Anterior cingulate cortex (tissue), 58 donors: Measurements from ENCODE around the gene PPM1D.
"Not testable (repeated sequence)": the region's sequence is repeated elsewhere in the genome, so short reads cannot be mapped to it uniquely, and the experiment has no call there.

Experiments used
- DNase-seq, 58 donors: peaks; one replicate each; lab custom pipeline; 2025; lab: John Stamatoyannopoulos, UW

The PPM1D gene

GRCh38 chr17:60661489-60661888 lies 61.5 kb downstream of the PPM1D start:
- no peak for DNase-seq

GRCh38 chr17:60664022-60664421 lies 64.0 kb downstream of the PPM1D start:
- DNase-seq, result no peak

GRCh38 chr17:60665602-60666001 lies 65.6 kb downstream of the PPM1D start:
- DNase-seq, result no peak

GRCh38 chr17:60668741-60669140 lies 68.7 kb downstream of the PPM1D start:
- not testable (repeated sequence) for DNase-seq

- no peak for DNase-seq
Observed at GRCh38 chr17:60671482-60671881, 71.5 kb downstream of the PPM1D start.

- not testable (repeated sequence) for DNase-seq
Observed at GRCh38 chr17:60674637-60675036, 74.6 kb downstream of the PPM1D start.

GRCh38 chr17:60675997-60676396 lies 76.0 kb downstream of the PPM1D start:
- no peak for DNase-seq

GRCh38 chr17:60676758-60677307 lies 76.8 kb downstream of the PPM1D start:
- peak in 7 of 58 donors; percentile 6 to 33 (median 16) for DNase-seq

GRCh38 chr17:60677308-60678117 lies 77.5 kb downstream of the PPM1D start, which contains the start of gene BCAS3:
Gene BCAS3 (plus strand): TSS chr17:60677851.
- peak; percentile 95 to 100 (median 99) for DNase-seq

- DNase-seq, result peak in 1 of 58 donors; percentile 40
Observed at GRCh38 chr17:60678118-60678444, 78.1 kb downstream of the PPM1D start.

GRCh38 chr17:60679287-60679686 lies 79.3 kb downstream of the PPM1D start:
- no peak for DNase-seq

GRCh38 chr17:60680754-60681153 lies 80.8 kb downstream of the PPM1D start:
- no peak for DNase-seq

GRCh38 chr17:60685437-60685836 lies 85.4 kb downstream of the PPM1D start:
- DNase-seq, result no peak

GRCh38 chr17:60695960-60696359 lies 96.0 kb downstream of the PPM1D start:
- DNase-seq, result no peak

- DNase-seq, result no peak
Observed at GRCh38 chr17:60699090-60699489, 99.1 kb downstream of the PPM1D start.

- no peak for DNase-seq
Observed at GRCh38 chr17:60704170-60704569, 104.2 kb downstream of the PPM1D start.

GRCh38 chr17:60712675-60713074 lies 112.7 kb downstream of the PPM1D start:
- DNase-seq, result no peak

GRCh38 chr17:60713608-60714007 lies 113.6 kb downstream of the PPM1D start:
- DNase-seq, result no peak
